Germinal center (tissue), 1 donor: ENCODE data around the gene TREML1.
"Not testable (repeated sequence)": the region's sequence is repeated elsewhere in the genome, so short reads cannot be mapped to it uniquely, and the experiment has no call there.

Experiments used
- DNase-seq: peaks from one replicate; pipeline ENCODE4 v3.0.0; 2012; ENCODE audit warnings: mixed read lengths, low spot score

Gene TREML1, protein sequence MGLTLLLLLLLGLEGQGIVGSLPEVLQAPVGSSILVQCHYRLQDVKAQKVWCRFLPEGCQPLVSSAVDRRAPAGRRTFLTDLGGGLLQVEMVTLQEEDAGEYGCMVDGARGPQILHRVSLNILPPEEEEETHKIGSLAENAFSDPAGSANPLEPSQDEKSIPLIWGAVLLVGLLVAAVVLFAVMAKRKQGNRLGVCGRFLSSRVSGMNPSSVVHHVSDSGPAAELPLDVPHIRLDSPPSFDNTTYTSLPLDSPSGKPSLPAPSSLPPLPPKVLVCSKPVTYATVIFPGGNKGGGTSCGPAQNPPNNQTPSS

DNA sequence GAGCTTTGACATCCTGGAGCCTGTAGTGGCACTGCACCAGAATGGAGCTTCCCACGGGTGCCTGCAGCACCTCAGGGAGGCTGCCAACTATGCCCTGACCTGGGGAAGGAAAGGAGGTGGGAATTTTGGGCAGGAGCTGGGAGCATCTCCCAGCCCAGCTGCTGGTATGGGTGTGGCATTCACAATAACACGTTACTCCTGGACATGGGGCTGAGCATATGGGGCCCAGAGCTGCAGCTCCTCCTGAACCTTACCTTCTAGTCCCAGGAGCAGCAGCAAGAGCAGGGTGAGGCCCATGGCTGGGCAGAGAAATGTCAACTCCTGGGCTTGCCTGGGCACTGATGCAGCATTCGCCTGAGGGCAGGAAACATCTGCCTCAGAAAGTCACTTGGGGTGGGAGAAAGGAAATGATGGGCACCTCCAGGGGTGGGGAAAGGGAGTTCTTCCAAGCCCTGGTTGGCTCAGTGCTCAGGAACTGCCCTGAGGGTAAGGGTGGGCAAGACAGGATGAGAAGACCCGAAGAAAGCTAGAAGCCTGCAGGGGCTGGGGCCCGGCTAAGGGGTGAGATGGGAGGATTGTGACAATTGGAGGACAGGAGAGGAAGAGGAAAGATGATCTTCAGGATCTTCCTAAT, at the start of gene TREML1:
TSS of gene TREML1 (minus strand) at position 356 of the 634 bp plus-strand sequence. CDS start at position 297, 59 bp downstream.
- DNase-seq: no peak

DNA sequence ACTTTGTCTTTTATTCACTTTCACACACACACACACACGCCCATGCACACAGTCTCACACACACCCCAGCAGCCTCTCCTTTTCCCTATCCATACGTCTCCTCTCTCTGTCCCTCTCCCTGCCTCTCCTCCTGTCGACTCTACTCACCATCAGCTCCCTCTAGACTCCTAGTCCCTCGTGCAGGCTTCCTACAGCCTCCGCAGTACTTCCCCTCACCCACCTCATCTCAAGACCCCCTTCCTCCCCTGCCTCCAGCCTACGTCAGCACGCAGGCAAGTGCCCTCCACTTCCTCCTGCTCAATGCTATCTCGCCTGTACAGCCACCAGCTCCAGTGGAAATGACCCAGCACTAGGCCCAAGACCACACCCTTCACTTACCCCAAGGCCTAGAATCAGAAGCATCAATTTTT, 47.6 kb upstream of the TREML1 start:
- DNase-seq: no peak

DNA sequence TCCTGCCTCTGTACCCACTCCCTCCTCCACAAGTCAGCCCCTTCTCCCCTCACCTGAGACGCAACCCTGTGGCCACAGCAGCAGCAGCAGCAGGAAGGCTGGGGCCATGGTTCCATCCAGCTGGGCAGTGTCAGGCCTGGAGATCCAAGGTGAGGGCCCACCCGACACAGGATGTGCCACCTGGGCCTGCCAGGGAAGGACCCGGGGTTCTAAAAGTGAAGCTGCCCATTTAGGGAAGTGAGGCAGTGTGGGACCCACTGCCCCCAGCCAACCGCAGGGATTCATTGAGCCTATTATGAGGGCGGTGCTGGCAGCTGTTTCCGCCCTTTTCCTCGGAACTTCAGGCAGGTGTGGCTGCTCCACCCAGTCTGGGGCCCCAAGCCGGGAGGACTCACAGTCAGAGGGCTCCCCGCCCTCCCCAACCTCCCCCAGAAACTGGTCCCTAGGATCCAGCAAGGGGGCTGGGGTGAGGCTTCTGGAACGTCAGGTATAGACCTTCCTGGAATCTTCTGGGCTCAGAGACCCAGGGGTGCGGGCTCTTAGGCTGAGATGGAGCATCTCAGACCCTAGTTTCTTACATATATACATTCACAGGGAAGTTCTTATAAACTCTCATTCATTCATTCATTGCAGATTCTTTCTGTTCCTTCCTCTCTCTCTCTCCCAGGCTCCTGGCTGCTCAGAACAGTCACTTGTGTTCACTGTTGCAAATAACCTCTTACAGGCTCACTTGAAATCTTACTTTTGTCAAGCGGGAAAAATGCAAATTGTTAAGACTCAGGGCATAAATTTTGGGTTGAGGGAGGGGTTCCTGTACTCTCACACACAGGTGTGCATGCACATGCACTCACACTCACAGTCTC, 47.0 kb upstream of the TREML1 start, which contains the start of gene TREML2:
TSS of gene TREML2 (minus strand) at position 249 of the 863 bp plus-strand sequence. CDS start at position 108, 141 bp downstream.
- peak; percentile 74 for DNase-seq

DNA sequence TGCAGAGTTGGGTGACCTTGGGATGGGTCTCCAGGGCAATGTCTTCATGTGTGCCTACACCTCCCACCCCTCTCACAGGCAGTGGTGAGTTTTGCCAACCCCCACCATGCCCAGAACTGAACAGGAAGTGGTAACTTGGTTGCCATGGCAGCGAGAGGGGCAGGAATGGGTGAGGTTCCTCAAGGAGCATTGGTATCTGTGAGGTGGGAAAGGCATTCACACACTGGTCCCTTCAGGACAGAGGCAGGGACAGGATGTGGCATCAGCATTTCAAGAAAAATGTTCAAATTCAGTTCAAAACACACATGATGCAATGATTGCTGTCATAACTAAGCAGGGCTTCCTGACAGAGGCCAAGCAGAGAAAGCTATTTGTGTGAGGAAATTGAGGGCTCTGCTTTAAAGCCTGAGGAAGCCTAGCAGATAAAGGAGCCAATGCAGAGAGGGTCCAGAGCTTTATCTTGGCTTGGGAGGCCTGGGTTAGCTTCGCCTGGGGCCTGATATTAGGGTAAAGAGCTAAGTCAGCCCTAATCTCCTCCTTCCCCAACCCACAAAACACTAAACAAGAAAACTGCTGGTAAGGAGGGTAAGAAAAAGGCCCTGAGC, 46.3 kb upstream of the TREML1 start:
- peak; percentile 27 for DNase-seq

DNA sequence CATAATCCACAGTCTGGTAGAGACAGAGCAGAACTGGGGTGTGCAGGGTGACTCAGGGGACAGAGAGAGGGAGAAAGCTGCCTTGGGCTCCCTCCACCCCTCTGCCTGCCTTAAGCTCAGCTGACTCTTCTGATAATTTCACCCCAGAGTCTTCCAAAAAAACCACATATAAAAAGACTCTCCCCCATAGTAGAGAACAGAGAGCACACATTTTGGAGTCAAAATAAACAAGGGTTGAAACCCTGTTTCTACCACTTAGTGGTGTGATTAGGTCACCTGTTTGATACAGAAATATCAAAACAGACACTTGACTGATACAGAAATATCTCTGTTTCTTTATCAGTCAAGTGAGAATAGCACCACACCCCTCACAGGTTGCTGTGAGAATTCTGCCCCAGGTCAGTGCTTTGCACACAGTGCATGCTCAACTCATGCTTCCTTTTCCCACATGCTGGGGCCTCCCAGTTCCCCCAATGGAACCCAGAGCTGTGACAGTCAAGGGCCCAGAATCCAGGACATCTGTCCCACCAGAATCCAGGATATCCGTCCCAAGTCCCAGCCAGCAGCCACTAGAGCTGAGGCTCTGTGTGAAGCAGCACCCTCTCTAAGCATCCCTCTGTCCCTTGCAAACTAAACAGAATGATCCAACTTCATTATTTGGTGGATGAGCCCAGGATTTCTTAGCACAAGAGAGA, 45.6 kb upstream of the TREML1 start:
- DNase-seq: no peak

DNA sequence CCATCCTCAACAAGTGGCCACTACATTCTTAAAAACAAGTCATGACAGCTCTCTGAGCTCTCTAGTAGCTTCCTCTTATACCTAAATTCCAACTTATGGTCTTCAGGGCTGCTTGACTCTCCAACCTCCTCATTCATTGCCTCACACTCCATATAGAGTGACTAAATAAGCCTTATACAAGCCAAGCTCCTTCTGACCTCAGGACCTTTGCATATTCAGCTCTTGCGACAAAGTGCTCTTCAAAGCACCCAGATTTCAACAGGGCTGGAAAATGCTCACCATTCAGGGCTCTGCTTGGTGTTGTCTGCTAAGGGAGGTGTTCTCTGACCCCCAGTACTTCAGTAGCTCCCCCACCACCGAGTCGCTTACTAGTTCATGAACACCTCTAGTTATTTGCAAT, 43.1 kb upstream of the TREML1 start:
- DNase-seq: no peak

DNA sequence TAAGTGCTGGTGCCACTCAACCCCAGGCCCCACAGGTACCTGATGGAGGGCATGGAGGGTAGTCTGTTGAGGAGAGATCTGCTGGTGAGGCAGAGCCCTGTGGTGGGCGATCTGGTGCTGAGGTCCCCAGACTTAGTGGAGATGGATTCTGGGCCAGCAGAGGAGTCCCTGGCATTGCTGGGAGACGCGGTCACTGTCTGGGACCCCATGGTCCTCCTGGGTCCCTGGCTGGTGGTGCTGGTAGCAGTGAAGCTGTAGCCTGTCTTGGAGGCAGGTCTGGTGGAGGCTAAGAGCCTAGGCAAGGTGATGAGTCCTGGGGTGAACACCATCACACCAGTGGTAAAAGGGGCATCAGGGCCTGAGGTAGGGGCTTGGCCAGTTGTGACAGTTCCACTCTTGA, 40.2 kb upstream of the TREML1 start:
- no peak for DNase-seq

DNA sequence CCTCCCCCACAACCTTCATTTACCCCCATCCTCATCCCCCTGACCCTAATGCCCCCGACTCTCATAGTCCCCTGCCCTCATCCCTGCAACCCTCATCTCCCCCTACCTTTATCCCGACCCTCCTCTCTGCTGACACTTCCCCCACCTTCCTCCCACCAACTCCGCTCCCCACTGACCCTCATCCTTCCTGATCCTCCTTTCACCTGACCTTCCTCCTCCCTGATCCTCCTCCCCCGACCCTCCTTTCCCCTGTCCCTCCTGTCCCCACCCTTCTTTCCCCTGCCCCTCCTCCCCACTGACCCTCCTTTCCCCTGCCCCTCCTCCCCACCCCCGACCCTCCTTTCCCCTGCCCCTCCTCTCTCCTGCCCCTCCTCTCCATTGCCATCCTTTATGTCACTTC, 39.7 kb upstream of the TREML1 start:
- DNase-seq: no peak

DNA sequence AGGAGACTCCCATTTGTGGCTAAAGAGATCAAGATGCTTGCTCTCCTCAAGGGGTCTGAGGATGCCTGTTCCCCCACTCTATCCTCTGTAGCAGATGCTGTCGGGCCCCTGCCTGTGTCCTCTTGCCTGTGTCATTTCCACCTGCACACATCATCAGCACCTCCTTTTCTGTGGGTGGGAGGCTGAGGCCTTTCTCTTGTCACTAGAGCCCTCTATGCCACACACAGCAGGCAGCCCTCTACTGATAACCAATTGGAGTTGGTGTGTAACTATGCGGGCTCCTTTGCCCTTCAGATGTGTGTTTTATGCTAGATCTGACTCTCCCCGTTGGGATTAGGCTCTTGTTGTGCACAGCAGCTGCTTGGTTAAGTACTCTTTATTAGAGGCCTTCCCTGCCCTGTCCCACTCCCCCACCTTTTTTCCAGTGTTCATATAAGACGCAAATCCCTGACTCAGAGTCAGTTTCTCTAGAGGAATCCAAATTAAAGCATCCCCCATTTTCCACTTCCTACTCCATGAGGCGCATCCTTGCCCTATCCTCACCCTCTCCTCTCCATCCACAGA, 39.1 kb upstream of the TREML1 start:
- DNase-seq: no peak

DNA sequence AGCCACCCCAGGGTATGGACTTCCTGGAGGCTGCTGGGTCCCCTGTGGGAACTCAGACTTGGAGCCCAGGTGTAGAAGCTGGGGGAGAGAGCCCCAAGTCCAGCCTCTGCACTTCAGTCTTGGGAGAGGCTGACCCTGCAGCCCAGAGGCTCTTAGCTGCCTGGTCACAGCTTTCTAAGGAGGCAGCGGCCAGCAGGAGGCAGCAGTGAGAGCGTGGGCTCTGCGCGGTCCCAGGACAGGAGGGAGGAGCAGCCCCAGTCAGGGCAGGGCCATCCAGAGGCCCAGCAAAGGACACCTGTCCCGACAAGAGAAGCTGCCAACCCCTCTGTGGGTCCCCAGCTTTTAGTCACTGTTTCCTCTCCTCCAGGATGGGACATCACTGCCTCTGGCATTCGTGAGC, 37.4 kb upstream of the TREML1 start:
- peak; percentile 35 for DNase-seq

DNA sequence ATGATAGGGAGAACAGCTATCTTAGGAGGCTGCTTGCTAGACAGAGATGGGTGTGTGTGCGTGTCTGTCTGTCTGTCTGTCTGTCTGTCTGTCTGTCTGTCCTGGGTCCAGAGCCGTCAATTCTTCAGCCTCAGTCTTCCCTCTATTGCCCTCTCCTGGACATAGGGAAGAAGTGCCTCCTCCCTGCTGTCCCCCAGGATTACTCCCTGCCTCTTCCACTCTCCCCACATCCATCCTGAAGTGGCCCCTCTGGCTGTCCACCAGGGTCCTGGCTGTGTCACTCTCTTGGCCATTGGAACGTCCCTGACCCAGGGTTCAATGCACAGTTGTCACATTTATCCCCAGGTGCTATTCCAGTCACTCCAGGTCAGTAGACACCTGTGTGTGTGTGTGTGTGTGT, 36.6 kb upstream of the TREML1 start:
- no peak for DNase-seq

DNA sequence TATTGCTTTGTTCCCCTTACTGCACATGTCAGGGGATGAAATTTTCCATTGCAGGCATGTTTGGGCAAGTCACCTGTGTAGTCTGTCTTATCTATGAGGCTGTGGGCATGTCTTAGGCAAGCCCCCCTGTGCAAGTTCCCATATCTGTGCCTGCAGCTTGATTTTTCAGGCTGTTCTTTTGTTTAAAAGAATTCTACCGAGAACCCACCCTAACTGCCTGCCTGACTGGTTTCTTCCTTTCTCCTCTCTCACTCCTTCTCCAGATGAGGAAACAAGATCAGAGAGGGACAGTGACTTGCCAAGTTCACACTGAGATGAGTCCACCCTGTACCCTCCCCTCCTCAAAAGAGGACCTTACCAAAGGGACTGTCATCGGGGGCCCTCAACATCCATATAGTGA, 35.8 kb upstream of the TREML1 start:
- DNase-seq: no peak

DNA sequence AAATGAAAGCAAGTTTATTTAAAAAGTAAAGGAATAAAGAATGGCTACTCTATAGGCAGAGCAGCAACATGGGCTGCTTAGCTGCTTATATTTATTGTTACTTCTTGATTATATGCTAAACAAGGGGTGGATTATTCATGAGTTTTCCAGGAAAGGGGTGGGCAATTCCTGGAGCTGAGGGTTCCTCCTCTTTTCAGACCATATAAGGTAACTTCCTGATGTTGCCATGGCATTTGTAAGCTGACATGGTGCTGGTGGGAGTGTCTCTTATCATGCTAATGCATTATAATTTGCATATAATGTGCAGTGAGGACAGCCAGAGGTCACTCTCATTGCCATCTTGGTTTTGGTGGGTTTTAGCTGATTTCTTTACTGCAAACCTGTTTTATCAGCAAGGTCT, 34.9 kb upstream of the TREML1 start:
- not testable (repeated sequence) for DNase-seq

DNA sequence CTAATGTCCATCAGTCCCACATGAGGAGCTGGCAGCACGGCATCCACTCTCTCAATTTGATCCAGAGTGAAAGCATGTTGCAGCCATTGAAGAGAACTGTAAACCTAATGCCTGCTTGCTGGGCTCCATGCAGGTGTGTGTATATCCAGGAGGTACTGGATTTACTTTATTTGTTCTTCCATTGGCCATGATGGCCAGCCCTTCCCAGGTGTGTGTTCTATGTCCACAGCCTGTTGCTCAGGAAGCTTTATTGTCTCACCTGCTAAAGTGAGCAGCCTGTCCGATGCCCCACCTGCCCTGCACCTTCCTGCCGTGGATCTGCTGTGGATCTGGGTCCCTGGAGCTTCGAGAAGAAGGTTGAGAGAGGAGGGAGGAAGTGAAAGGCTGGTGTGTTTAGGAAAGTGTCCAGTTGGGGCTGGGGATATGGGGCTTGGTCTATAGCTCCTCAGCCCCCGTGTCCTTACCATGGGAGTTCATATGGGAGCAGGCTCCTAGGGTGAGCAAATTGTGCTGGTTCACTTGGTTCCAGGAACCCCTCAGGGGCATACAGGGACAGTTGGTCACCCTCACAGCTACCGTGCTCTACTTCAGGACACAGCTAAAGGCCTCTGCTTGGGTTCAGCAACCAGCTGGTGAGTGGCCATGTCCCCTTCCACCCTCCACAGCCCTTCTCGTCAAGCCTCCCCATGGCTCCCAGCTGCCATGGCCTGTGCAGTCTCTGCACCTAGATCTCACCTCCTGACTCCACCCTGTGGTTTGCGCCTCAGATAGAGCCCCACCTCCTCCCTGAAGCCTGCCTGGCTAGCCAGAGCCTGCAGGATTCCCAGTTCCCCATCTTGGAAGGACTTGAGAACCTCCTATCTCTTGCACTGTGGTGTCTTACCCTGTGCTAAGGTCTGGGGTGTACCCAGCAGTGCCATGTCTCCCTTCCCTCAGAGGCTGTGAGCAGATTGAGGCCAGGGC, 34.1 kb upstream of the TREML1 start:
- no peak for DNase-seq

DNA sequence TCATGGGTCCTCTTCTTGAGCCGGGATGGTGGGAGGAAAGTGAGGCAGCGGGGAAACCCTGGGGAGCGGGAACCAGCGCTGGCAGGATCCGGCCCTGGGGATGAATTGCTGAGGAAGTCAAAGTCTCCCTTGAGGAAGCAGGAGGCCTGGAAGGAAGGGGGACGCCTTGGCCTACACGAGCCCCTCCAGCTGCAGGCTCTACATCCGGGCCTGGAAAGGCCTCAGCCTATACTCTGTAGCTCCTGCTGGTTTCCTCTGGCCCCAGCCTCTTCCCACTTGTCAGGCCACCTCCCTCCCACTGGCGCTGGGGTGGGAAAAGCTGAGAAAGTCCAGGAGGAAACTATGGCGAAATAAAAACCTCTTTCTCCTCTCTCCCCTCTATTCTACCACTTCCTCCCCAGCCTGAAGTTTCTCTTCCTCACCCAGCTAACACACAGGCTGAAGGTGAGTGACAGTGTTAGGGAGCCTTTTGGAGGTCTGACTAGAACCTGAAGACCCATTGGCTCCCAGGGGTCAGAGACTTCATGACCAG, 31.9 kb upstream of the TREML1 start:
- no peak for DNase-seq

DNA sequence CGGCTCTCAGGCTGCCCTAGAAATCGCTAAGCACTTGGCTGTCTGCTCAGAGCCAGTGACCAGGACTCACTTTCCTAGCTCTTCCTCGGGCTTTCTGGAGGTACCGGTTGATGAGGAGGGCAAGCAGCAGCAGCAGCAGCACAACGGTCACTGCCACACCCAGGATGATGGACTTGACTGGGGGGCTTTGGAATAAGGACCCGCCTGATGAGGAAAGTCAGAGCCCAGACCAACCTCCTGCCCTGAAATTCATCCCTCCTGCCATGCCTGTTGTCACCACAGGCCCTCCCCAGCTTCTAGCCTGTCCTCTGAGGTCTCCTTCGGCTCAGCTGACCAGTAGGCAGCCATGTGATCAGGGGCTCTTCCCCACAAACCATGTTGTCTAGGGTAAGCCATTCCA, 30.6 kb upstream of the TREML1 start:
- DNase-seq: no peak

DNA sequence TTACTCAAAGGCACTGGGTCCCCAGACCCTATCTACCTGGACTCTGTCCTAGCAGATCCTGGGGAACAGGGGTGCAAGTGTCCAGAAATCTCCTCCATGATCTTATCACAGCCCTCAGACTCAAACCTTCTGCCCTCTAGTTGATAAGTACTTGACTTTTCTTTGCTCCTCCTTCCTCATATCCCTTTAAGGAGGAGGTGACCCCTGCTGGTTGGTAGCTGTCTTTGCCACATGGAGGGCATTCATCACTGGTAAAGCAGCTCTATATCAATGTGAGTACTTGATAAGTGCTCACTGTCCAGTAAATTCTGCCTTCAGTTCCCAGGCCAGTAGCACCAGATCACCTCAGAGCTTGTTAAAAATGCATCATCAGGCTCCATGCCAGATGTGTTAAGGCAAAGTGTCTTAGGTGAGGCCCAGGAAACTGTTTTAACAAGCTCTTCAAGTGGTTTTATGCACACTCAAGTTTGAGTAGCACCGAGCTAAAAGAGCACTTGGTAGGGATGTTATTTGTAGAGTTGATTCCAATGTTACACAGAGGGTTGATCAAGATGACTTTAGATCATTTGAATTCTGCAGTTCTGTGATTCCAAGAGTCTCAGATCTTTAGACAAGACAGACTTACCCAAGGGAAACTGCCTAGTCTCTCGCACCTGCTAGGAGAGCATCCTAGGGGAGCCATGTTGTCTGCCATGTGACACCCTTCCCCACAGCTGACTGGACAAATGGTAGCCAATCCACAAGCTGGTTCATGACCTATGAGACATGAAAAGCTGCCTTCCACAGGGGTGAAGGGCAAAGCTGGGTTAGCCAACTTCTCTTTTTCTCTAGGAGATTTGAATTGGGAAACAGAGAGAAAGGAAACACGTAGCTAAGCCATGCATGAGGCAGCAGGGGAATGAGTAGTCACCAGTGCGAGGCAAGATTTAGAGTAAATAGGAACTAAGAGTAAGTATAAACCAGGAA, 28.2 kb upstream of the TREML1 start:
- peak; percentile 70 for DNase-seq

DNA sequence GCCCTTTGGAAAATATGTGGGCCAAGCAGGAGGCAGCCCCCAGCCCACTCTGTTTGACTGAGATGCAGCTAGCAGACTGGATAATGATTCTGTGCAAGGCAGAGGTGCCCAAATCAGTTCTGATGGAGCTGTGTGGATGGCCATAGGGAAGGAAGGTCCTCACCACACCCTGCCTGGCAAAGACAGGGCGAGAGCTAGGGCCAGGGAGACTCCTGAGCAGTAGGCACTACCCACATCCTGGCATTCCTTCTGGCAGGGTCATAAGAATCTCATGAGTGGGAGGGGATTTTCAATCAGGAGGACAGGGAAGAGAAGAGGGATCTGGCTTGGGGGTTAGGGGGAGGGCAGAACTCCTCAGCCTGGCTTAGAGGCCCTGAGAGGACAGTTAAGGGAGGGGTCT, 27.4 kb upstream of the TREML1 start:
- no peak for DNase-seq

DNA sequence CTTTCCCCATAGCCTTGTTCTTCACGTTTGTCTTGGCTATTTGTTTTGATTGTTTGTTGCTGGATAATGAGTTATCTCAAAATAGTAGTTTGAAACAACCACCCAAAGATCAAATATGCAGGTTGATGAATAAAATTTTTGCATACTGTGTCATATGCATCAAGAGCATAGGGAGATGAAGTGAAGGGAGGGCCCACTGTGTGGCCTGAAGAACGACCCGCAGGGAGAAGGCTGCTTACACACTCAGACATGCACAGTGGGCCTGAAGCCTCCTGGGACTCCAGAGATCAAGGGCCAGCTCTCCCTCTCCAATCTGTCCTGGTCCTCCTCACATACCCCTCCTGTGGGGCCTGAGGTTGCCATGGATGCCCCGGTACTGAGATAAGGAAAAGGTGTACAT, 25.0 kb upstream of the TREML1 start:
- DNase-seq: no peak
